Esophagus muscularis mucosa (tissue), 4 donors: ENCODE results near the gene SPTBN4. TPM values are rescaled to one million over a fixed set of nuclear protein-coding genes. Genes with fewer than 3 reads are reported as not detected.

Source experiments
- DNase-seq: peaks from one replicate; pipeline ENCODE4 v3.0.0-alpha.2; 2017; ENCODE audit errors: extremely low spot score
- H3K27ac ChIP-seq, 4 donors: fragments of 200-600 bp; sonication (generic); replicated peaks in 1 of 4; 1 replicate in 3 of 4; 2 replicates in 1 of 4; pipeline ENCODE4 v1.5.1; 2016 to 2019; ENCODE audit warnings: mild to moderate bottlenecking in 1 of 4
- H3K27me3 ChIP-seq, 4 donors: fragments of 200-600 bp; sonication (generic); one replicate each; pipeline versions ENCODE4 v1.5.1 to v1.6.0; 2016 to 2019
- H3K36me3 ChIP-seq, 4 donors: fragments of 200-600 bp; sonication (generic); one replicate each; pipeline ENCODE4 v1.5.1; 2016 to 2019
- H3K4me1 ChIP-seq, 4 donors: fragments of 200-600 bp; sonication (generic); one replicate each; pipeline ENCODE4 v1.5.1; 2016 to 2019
- H3K4me3 ChIP-seq, 4 donors: fragments of 200-600 bp; sonication (generic); 1 replicate in 2 of 4; 2 replicates in 2 of 4; pipeline ENCODE4 v1.5.1; 2016 to 2019; ENCODE audit warnings: mild to moderate bottlenecking in 4 of 4, moderate library complexity in 1 of 4
- H3K9me3 ChIP-seq, 4 donors: fragments of 200-600 bp; sonication (generic); 1 replicate in 3 of 4; 2 replicates in 1 of 4; pipeline ENCODE4 v1.5.1; 2016 to 2019
- EP300 ChIP-seq: sonication (generic); formaldehyde crosslinking; IDR thresholded peaks from one replicate; pipeline ENCODE4 v1.6.1; 2017; ENCODE audit warnings: antibody characterized with exemption
- POLR2A ChIP-seq: fragments of 450-650 bp; IDR thresholded peaks from one replicate; pipeline ENCODE4 v1.6.1; 2017; ENCODE audit warnings: antibody characterized with exemption, moderate library complexity, mild to moderate bottlenecking, low read depth
- POLR2AphosphoS5 ChIP-seq, 2 donors: sonication (generic); formaldehyde crosslinking; IDR thresholded peaks; one replicate each; pipeline ENCODE4 v1.6.1; 2017; ENCODE audit warnings: antibody characterized with exemption in 2 of 2
- WGBS: methylation state at CpG from one replicate; pipeline ENCODE4 v1.1.5; 2018; 5-methylcytosine and 5-hydroxymethylcytosine counted together
- intact Hi-C: fragments of 100-400 bp; cut with DNase I; formaldehyde crosslinking; loops from one replicate; pipeline ENCODE4 v1.15.1; 2023
- total RNA-seq, 4 donors: library from RNA; depleted of rRNA; stranded (reverse); fragments of >200 nt; gene quantifications; one replicate each; pipeline versions ENCODE4 v1.1.0 to v1.2.1, GENCODE V29; 2016
- TF ChIP-seq, protein P1 (sequence below), 3 experiments: fragments of 200-600 bp in 2 of 3; fragments of 450-650 bp in 1 of 3; sonication (generic) in 2 of 3; IDR thresholded peaks; one replicate each; pipeline ENCODE4 v1.5.1; 2017 to 2019; ENCODE audit warnings: antibody characterized with exemption in 3 of 3, mild to moderate bottlenecking in 2 of 3, moderate library complexity in 1 of 3

The SPTBN4 gene
- total RNA-seq, 4 donors from 2014 or later = 2.1 to 6.4 (median 5.8) TPM

DNA sequence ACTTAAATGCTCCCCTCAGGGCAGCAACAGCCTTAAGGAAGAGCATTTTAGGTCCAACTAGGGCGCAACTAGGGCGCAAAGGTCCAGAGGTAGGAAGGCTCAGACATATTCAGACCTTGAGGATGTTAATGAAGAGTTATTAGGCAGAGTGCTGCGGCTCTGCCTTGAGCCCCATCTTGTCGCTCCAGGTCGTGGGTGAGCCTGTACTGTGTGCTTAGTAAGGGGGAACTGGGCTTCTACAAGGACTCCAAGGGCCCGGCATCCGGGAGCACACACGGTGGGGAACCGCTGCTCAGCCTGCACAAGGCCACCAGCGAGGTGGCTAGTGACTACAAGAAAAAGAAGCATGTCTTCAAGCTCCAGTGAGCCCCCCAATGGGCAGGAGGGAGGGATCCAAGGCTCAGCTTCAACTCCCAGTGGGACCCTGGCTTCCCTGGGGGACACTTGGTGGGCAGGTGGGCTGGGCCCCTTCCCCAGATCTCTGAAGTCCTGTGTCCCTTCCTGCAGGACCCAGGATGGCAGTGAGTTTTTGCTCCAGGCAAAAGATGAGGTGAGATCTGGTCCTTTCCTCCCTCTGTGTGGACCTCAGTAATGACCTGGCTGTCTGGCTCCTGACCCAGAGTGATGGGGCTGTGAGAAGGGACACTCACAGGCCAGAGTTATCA, 105.2 kb downstream of the SPTBN4 start:
- H3K27me3 ChIP-seq = peaks cover 5 to 21% (median 13%) of the 10 kb centered on the region in 4 donors
- TF ChIP-seq POLR2A = no peak
- TF ChIP-seq POLR2AphosphoS5 (IDR thresholded peaks at IDR 0.05) = no peak
- no peak for TF ChIP-seq EP300
- TF ChIP-seq, protein P1, sequence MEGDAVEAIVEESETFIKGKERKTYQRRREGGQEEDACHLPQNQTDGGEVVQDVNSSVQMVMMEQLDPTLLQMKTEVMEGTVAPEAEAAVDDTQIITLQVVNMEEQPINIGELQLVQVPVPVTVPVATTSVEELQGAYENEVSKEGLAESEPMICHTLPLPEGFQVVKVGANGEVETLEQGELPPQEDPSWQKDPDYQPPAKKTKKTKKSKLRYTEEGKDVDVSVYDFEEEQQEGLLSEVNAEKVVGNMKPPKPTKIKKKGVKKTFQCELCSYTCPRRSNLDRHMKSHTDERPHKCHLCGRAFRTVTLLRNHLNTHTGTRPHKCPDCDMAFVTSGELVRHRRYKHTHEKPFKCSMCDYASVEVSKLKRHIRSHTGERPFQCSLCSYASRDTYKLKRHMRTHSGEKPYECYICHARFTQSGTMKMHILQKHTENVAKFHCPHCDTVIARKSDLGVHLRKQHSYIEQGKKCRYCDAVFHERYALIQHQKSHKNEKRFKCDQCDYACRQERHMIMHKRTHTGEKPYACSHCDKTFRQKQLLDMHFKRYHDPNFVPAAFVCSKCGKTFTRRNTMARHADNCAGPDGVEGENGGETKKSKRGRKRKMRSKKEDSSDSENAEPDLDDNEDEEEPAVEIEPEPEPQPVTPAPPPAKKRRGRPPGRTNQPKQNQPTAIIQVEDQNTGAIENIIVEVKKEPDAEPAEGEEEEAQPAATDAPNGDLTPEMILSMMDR (IDR thresholded peaks at IDR 0.05) = no peak
- H3K4me3 ChIP-seq = no peak overlapping the region
- 96% methylated on average over 8 of the region's 10 CpGs for WGBS
- intact Hi-C loops = no loop called here
- H3K9me3 ChIP-seq = no peaks in the 10 kb centered on the region
- peak overlapping the region in 3 of 4 donors; percentile 68 to 71 (median 68) for H3K27ac ChIP-seq
- H3K36me3 ChIP-seq = no peaks in the 10 kb centered on the region
- no peak for DNase-seq
- H3K4me1 ChIP-seq = peaks cover 13 to 38% (median 32%) of the 10 kb centered on the region in 4 donors

DNA sequence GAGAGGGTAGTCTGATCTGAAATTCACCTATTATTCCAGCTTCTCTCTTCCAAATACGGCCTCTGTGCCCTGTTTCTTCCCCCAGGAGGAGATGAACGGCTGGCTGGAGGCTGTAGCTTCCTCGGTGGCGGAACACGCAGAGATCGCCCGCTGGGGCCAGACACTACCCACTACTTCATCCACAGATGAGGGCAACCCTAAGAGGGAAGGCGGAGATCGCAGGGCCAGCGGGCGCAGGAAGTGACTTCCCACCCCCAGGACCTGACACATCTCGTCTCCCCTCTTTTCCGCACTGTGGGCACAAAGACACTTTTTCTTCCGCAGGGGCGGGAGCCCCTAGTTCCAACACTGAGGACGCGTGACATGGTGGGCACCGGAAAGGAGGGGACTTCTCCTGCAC, 108.5 kb downstream of the SPTBN4 start:
- intact Hi-C loops = no loop called here

DNA sequence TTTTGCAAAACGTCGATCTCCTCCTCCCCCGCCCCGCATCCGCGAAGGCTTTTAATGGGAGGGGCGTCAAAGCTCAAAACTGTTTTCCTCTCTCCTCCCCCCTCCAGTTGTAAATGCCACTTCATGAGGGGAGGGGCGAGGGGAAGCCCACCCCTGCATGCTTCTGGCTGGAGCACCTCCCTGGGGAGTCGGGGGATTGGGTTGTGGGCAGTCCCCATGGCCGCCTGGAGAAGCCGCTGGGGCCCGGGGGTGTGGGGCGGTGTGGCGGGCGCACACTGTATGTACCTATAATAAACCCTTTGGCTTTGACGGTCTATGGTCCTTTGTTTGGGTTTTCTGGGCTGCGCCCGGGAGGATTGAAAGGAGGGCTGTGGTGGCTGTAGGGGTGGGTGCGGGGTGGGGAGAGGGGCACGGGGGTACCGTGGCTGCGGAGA, 109.4 kb downstream of the SPTBN4 start:
- Histone ChIP-seq H3K4me3 (peak overlapping the region; percentile 71 to 94 (median 86)), H3K27ac (peak overlapping the region in 2 of 4 donors; percentile 84 to 85), H3K9me3 (no peaks in the 10 kb centered on the region), H3K4me1 (peaks cover 13 to 25% (median 24%) of the 10 kb centered on the region in 4 donors), H3K27me3 (no peaks in the 10 kb centered on the region), H3K36me3 (peaks cover 12 to 17% (median 13%) of the 10 kb centered on the region in 4 donors)
- TF ChIP-seq EP300 (no peak), POLR2A (no peak)
- TF ChIP-seq, protein P1 (IDR thresholded peaks at IDR 0.05) = no peak
- intact Hi-C loops = no loop called here
- 1% methylated on average over 16 of the region's 22 CpGs for WGBS
- no peak for DNase-seq

More for the DNA sequence above, 108.5 kb downstream of the SPTBN4 start:
- Histone ChIP-seq H3K36me3 (peaks cover 3 to 9% (median 5%) of the 10 kb centered on the region in 4 donors), H3K27me3 (no peaks in the 10 kb centered on the region), H3K4me3 (no peak overlapping the region), H3K27ac (no peak overlapping the region), H3K4me1 (peaks cover 13 to 33% (median 30%) of the 10 kb centered on the region in 4 donors), H3K9me3 (no peaks in the 10 kb centered on the region)
- no peak for TF ChIP-seq EP300
- no peak for TF ChIP-seq POLR2AphosphoS5 (IDR thresholded peaks at IDR 0.05)
- TF ChIP-seq, protein P1 (IDR thresholded peaks at IDR 0.05) = no peak
- no peak for TF ChIP-seq POLR2A
- no peak for DNase-seq
- WGBS = 78% methylated on average over 18 of the region's 18 CpGs

DNA sequence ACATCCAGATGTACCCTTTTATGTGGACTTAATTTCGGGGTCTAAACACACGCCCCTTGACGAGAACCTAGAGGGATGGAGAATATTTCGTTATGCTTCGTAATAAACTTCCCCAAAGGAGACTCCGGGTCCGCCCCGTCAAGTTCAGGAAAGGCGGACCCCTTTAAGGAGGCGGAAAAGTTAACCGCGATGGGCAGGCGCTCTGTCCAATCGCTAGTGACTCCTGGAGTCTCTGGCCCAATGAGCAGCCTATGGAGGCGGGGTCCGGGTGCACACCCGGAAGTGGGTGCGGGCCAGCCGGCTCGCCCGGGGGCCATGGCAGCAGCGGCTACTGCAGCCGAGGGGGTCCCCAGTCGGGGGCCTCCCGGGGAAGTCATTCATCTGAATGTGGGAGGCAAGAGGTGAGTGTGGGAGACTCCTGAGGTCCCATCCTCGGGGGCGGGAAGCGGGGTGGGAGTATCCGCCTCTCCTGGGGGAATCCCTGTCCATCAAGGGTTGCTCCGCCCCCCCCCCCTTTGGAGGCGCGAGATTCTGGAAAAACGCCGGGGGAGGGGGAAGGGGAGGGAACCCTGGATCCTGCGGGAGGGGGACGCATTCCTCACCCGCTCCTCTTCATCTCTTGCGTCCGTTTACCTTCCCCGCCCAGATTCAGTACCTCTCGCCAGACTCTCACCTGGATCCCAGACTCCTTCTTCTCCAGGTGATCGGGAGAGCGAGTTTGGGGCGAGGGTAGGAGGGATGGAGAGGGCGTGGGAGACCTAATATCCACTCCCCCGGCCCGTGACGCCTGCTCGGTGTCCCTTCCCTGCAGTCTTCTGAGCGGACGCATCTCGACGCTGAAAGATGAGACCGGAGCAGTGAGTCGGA, 110.0 kb downstream of the SPTBN4 start, which contains the start of gene SHKBP1:
TSS of gene SHKBP1 (plus strand) at position 289 of the 867 bp plus-strand sequence. CDS start at position 316, 27 bp downstream.
- intact Hi-C loops = no loop called here

DNA sequence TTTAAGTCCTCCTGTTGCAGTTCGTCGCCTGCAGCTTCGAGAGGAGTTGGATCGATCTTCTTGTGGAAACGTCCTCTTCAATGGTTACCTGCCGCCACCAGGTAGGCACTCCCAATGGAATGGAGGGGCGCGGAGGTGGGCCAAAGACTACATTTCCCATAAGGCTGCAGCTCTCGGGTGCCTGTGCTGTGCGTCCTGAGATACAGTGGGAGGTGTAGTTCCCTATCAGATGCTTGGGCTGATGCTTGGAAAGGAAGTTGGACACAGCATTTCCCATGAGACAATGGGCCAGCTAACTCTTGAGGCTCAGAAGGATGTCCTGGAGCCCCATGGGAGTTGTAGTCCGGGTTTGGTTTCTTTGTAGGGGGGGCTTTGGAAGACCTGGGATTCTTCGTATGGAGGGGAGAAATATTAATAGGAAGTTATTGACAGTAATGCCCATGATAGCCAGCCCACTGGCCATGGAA, 111.7 kb downstream of the SPTBN4 start:
- no peak for DNase-seq
- H3K4me3 ChIP-seq = no peak overlapping the region
- H3K36me3 ChIP-seq = peaks cover 25 to 41% (median 35%) of the 10 kb centered on the region in 4 donors
- H3K9me3 ChIP-seq = no peaks in the 10 kb centered on the region
- TF ChIP-seq, protein P1 (IDR thresholded peaks at IDR 0.05) = no peak
- TF ChIP-seq POLR2A = no peak
- TF ChIP-seq POLR2AphosphoS5 (IDR thresholded peaks at IDR 0.05) = no peak
- no peak for TF ChIP-seq EP300
- no peaks in the 10 kb centered on the region for H3K27me3 ChIP-seq
- intact Hi-C loops = no loop called here
- WGBS = 76% methylated on average over 12 of the region's 12 CpGs
- H3K27ac ChIP-seq = no peak overlapping the region
- peaks cover 13 to 27% (median 24%) of the 10 kb centered on the region in 4 donors for H3K4me1 ChIP-seq

More for the DNA sequence above, 110.0 kb downstream of the SPTBN4 start, which contains the start of gene SHKBP1:
- DNase-seq = peak; percentile 97
- no peaks in the 10 kb centered on the region for H3K27me3 ChIP-seq
- peak within 1 kb of the TSS; percentile 80 to 85 (median 83) for H3K27ac ChIP-seq
- H3K36me3 ChIP-seq = peaks cover 18 to 24% (median 19%) of the 10 kb centered on the region in 4 donors
- no peaks in the 10 kb centered on the region for H3K9me3 ChIP-seq
- peak within 1 kb of the TSS; percentile 71 to 94 (median 86) for H3K4me3 ChIP-seq
- peaks cover 13 to 24% (median 24%) of the 10 kb centered on the region in 4 donors for H3K4me1 ChIP-seq
- under 1% methylated on average over 48 of the region's 55 CpGs for WGBS
- TF ChIP-seq POLR2AphosphoS5 (IDR thresholded peaks at IDR 0.05) (peak; percentile 77 to 87), EP300 (no peak)
